BE2C (cell line): Measurements from ENCODE around the gene WDFY3.
"Not testable (repeated sequence)": the region's sequence is repeated elsewhere in the genome, so short reads cannot be mapped to it uniquely, and the experiment has no call there.

ENCODE experiments used
- DNase-seq: peaks from one replicate; pipeline ENCODE4 v3.0.0-alpha.2; 2020
- H3K27me3 ChIP-seq: fragments of 250-450 bp; sonication (Bioruptor Pico); 2 replicates; pipeline ENCODE4 v1.5.1; 2020; ENCODE audit warnings: mild to moderate bottlenecking
- H3K36me3 ChIP-seq: fragments of 250-450 bp; sonication (Bioruptor Pico); 2 replicates; pipeline ENCODE4 v1.5.1; 2020; ENCODE audit warnings: mild to moderate bottlenecking
- H3K4me1 ChIP-seq: fragments of 250-450 bp; sonication (Bioruptor Pico); 2 replicates; pipeline ENCODE4 v1.5.1; 2020
- H3K4me3 ChIP-seq: 2 replicates; pipeline ENCODE4 v1.5.1; 2011; ENCODE audit warnings: low read depth, low read length
- H3K9me3 ChIP-seq: fragments of 250-450 bp; sonication (Bioruptor Pico); 2 replicates; pipeline ENCODE4 v1.5.1; 2020
- CTCF ChIP-seq: IDR thresholded peaks from 2 replicates; pipeline ENCODE4 v1.5.1; 2012; ENCODE audit warnings: mild to moderate bottlenecking, low read depth, low read length

Gene WDFY3

GRCh38 chr4:84683064-84683850 lies 283.2 kb downstream of the WDFY3 start:
- no peak overlapping the region for H3K4me3 ChIP-seq
- H3K4me1 ChIP-seq, result no peaks in the 10 kb centered on the region
- DNase-seq, result no peak
- H3K27me3 ChIP-seq, result no peaks in the 10 kb centered on the region
- TF ChIP-seq CTCF, result no peak
- H3K9me3 ChIP-seq, result no peaks in the 10 kb centered on the region
- H3K36me3 ChIP-seq, result peaks cover 33% of the 10 kb centered on the region

GRCh38 chr4:84682661-84683060 lies 283.8 kb downstream of the WDFY3 start:
- not testable (repeated sequence) for H3K4me1 ChIP-seq, H3K4me3 ChIP-seq, H3K27me3 ChIP-seq, H3K9me3 ChIP-seq, DNase-seq
- H3K36me3 ChIP-seq, result peaks cover 32% of the 10 kb centered on the region

GRCh38 chr4:84681486-84682274 lies 284.8 kb downstream of the WDFY3 start:
- Histone ChIP-seq H3K4me3 (no peak overlapping the region), H3K9me3 (no peaks in the 10 kb centered on the region), H3K36me3 (peaks cover 40% of the 10 kb centered on the region), H3K27me3 (no peaks in the 10 kb centered on the region), H3K4me1 (no peaks in the 10 kb centered on the region)
- no peak for DNase-seq
- no peak for TF ChIP-seq CTCF

- no peaks in the 10 kb centered on the region for H3K9me3 ChIP-seq
- H3K27me3 ChIP-seq, result no peaks in the 10 kb centered on the region
- TF ChIP-seq CTCF, result no peak
- no peak overlapping the region for H3K4me3 ChIP-seq
- peaks cover 38% of the 10 kb centered on the region for H3K36me3 ChIP-seq
- no peaks in the 10 kb centered on the region for H3K4me1 ChIP-seq
- no peak for DNase-seq
Observed at GRCh38 chr4:84680956-84681355, 285.5 kb downstream of the WDFY3 start.

GRCh38 chr4:84678976-84679744 lies 287.3 kb downstream of the WDFY3 start:
- no peak for DNase-seq
- no peaks in the 10 kb centered on the region for H3K9me3 ChIP-seq
- H3K4me1 ChIP-seq, result no peaks in the 10 kb centered on the region
- no peak overlapping the region for H3K4me3 ChIP-seq
- H3K36me3 ChIP-seq, result peaks cover 41% of the 10 kb centered on the region
- H3K27me3 ChIP-seq, result no peaks in the 10 kb centered on the region
- no peak for TF ChIP-seq CTCF

- Histone ChIP-seq H3K4me1 (no peaks in the 10 kb centered on the region), H3K9me3 (no peaks in the 10 kb centered on the region), H3K36me3 (peaks cover 34% of the 10 kb centered on the region), H3K4me3 (no peak overlapping the region), H3K27me3 (no peaks in the 10 kb centered on the region)
- TF ChIP-seq CTCF, result no peak
- no peak for DNase-seq
Observed at GRCh38 chr4:84677995-84678394, 288.5 kb downstream of the WDFY3 start.
